PC-9 (cell line): ENCODE results near the gene USP3. TPM values are rescaled to one million over a fixed set of nuclear protein-coding genes. Genes with fewer than 3 reads are reported as not detected.

Experiments
- BruUV-seq: library from RNA; stranded (reverse); fragments of 400-500 nt; replicated peaks from 2 replicates; lab custom pipeline; 2021; lab: Mats Ljungman, UMichigan
- CTCF ChIA-PET: fragments of 300-600 bp; sonication (Branson Sonifier 250); formaldehyde crosslinking; loops from one replicate; lab custom pipeline; 2022; ENCODE audit warnings: antibody characterized with exemption; lab: Charles Lee
- POLR2A ChIA-PET: fragments of 300-600 bp; sonication (Branson Sonifier 250); formaldehyde crosslinking; loops from one replicate; lab custom pipeline; 2022; ENCODE audit warnings: antibody characterized with exemption; ENCODE audit not compliant: unreplicated experiment; lab: Charles Lee
- DNase-seq, 2 experiments: peaks; one replicate each; pipeline versions ENCODE4 v3.0.0 to v3.0.0-alpha.2; 2015 to 2022; ENCODE audit warnings: mixed read lengths in 1 of 2
- H2AFZ ChIP-seq: fragments of 200-600 bp; sonication (generic); 2 replicates; pipeline ENCODE4 v1.8.1; 2017; ENCODE audit warnings: antibody characterized with exemption
- H3F3A ChIP-seq: fragments of 200-600 bp; sonication (generic); 2 replicates; pipeline ENCODE4 v1.8.1; 2017; ENCODE audit warnings: antibody characterized with exemption, mild to moderate bottlenecking, low read depth; ENCODE audit not compliant: insufficient read depth
- H3K27ac ChIP-seq: fragments of 200-600 bp; sonication (generic); 2 replicates; pipeline ENCODE4 v1.6.1; 2016; ENCODE audit warnings: mixed run types
- H3K27me3 ChIP-seq: fragments of 200-600 bp; sonication (generic); 2 replicates; pipeline ENCODE4 v1.6.1; 2016; ENCODE audit warnings: low read depth, mixed run types; ENCODE audit not compliant: insufficient read depth
- H3K36me3 ChIP-seq: fragments of 200-600 bp; sonication (generic); 2 replicates; pipeline ENCODE4 v1.6.1; 2016; ENCODE audit warnings: low read depth, mixed run types
- H3K4me1 ChIP-seq: fragments of 200-600 bp; sonication (generic); replicated peaks from 2 replicates; pipeline ENCODE4 v1.6.1; 2016; ENCODE audit warnings: mixed run types; ENCODE audit not compliant: insufficient read depth
- H3K4me2 ChIP-seq: fragments of 200-600 bp; sonication (generic); 2 replicates; pipeline ENCODE4 v1.6.1; 2017; ENCODE audit warnings: mixed run types
- H3K4me3 ChIP-seq: fragments of 200-600 bp; sonication (generic); 2 replicates; pipeline ENCODE4 v1.6.1; 2016; ENCODE audit warnings: mixed run types
- H3K79me2 ChIP-seq: fragments of 200-600 bp; sonication (generic); 2 replicates; pipeline ENCODE4 v1.6.1; 2017; ENCODE audit warnings: low read depth, mixed run types
- H3K9me2 ChIP-seq: fragments of 200-600 bp; sonication (generic); 2 replicates; pipeline ENCODE4 v1.8.1; 2017; ENCODE audit warnings: mild to moderate bottlenecking; ENCODE audit not compliant: insufficient read depth
- H3K9me3 ChIP-seq: fragments of 200-600 bp; sonication (generic); 2 replicates; pipeline ENCODE4 v1.8.1; 2016; ENCODE audit warnings: low read depth; ENCODE audit not compliant: insufficient read depth
- H4K20me1 ChIP-seq: fragments of 200-600 bp; sonication (generic); 2 replicates; pipeline ENCODE4 v1.8.1; 2017; ENCODE audit not compliant: insufficient read depth
- CTCF ChIP-seq: fragments of 200-600 bp; sonication (generic); conservative IDR thresholded peaks from 2 replicates; pipeline ENCODE4 v1.6.1; 2017; ENCODE audit warnings: mixed run types, antibody characterized with exemption, mild to moderate bottlenecking, moderate library complexity
- EZH2 ChIP-seq: fragments of 200-600 bp; sonication (generic); IDR thresholded peaks from 2 replicates; pipeline ENCODE4 v1.8.0; 2017; ENCODE audit warnings: antibody characterized with exemption, low read depth
- intact Hi-C: fragments of 100-400 bp; cut with micrococcal nuclease; formaldehyde crosslinking; loops from one replicate; pipeline ENCODE4 v1.10.0; 2022; ENCODE audit not compliant: unreplicated experiment
- total RNA-seq: library from RNA; stranded (reverse); gene quantifications from 2 replicates; pipeline ENCODE4 v1.2.3, GENCODE V29; 2021

The USP3 gene
- total RNA-seq, 1 experiment from 2014 or later: 57.5 TPM

GRCh38 chr15:63522225-63522578 is 17.8 kb downstream of the USP3 start:
- no peak overlapping the region for H2AFZ ChIP-seq
- intact Hi-C loops: no loop called here
- no peaks in the 10 kb centered on the region for H3K9me3 ChIP-seq
- CTCF ChIA-PET: no interaction called here
- no TSS peak for BruUV-seq
- no peaks in the 10 kb centered on the region; the same call in 1 of the 2 replicates for H3K36me3 ChIP-seq
- H3K4me1 ChIP-seq: peaks cover 16% of the 10 kb centered on the region
- H3K9me2 ChIP-seq: no peaks in the 10 kb centered on the region
- H4K20me1 ChIP-seq: no peaks in the 10 kb centered on the region; the same call in 1 of the 2 replicates
- no peak overlapping the region for H3K4me3 ChIP-seq
- no peak overlapping the region for H3K27ac ChIP-seq
- peaks cover 98% of the 10 kb centered on the region for H3K79me2 ChIP-seq
- H3K27me3 ChIP-seq: no peaks in the 10 kb centered on the region
- POLR2A ChIA-PET: no interaction called here
- DNase-seq: no peak
- H3K4me2 ChIP-seq: no peak overlapping the region; the same call in 1 of the 2 replicates
- H3F3A ChIP-seq: no peaks in the 10 kb centered on the region
- no peak for TF ChIP-seq CTCF
- no peak for TF ChIP-seq EZH2

GRCh38 chr15:63523306-63523990 is 19.1 kb downstream of the USP3 start:
- Histone ChIP-seq H3K36me3 (no peaks in the 10 kb centered on the region; the same call in 1 of the 2 replicates), H2AFZ (no peak overlapping the region), H3K4me2 (no peak overlapping the region), H3K27me3 (no peaks in the 10 kb centered on the region), H3K27ac (no peak overlapping the region), H3K4me3 (no peak overlapping the region), H3K9me3 (no peaks in the 10 kb centered on the region), H3K9me2 (no peaks in the 10 kb centered on the region), H3K4me1 (peaks cover 5% of the 10 kb centered on the region), H3K79me2 (peaks cover 98% of the 10 kb centered on the region), H4K20me1 (no peaks in the 10 kb centered on the region; the same call in none of the 2 replicates), H3F3A (no peaks in the 10 kb centered on the region)
- intact Hi-C loops: no loop called here
- POLR2A ChIA-PET: interaction anchor here (0.6 kb wide), 1 partner anchor 366 kb away, joined by 3 read pairs; the partner anchor contains the start of gene RPS27L
- BruUV-seq: no TSS peak
- TF ChIP-seq EZH2: no peak
- no peak for TF ChIP-seq CTCF
- CTCF ChIA-PET: no interaction called here
- DNase-seq: no peak

GRCh38 chr15:63524316-63525015 is 20.1 kb downstream of the USP3 start:
- ChIA-PET CTCF (no interaction called here), POLR2A (interaction anchor here (0.6 kb wide), 1 partner anchor 367 kb away, joined by 3 read pairs; the partner anchor contains the start of gene RPS27L)
- H3K4me2 ChIP-seq: no peak overlapping the region
- no peaks in the 10 kb centered on the region for H3K9me2 ChIP-seq
- H2AFZ ChIP-seq: no peak overlapping the region
- BruUV-seq: no TSS peak
- H3K9me3 ChIP-seq: no peaks in the 10 kb centered on the region
- H3F3A ChIP-seq: no peaks in the 10 kb centered on the region
- peaks cover 98% of the 10 kb centered on the region for H3K79me2 ChIP-seq
- intact Hi-C loops: no loop called here
- no peaks in the 10 kb centered on the region; the same call in 1 of the 2 replicates for H3K36me3 ChIP-seq
- no peak for DNase-seq
- H4K20me1 ChIP-seq: no peaks in the 10 kb centered on the region; the same call in none of the 2 replicates
- no peak overlapping the region for H3K27ac ChIP-seq
- H3K4me3 ChIP-seq: no peak overlapping the region
- TF ChIP-seq EZH2: no peak
- H3K4me1 ChIP-seq: peaks cover 5% of the 10 kb centered on the region
- H3K27me3 ChIP-seq: no peaks in the 10 kb centered on the region
